Measurements from ENCODE around the gene CXCL6.

CXCL6 gene

GRCh38 chr4:73847526-73848182 is 11.2 kb downstream of the CXCL6 start:
- TF ChIP-seq, protein P1, sequence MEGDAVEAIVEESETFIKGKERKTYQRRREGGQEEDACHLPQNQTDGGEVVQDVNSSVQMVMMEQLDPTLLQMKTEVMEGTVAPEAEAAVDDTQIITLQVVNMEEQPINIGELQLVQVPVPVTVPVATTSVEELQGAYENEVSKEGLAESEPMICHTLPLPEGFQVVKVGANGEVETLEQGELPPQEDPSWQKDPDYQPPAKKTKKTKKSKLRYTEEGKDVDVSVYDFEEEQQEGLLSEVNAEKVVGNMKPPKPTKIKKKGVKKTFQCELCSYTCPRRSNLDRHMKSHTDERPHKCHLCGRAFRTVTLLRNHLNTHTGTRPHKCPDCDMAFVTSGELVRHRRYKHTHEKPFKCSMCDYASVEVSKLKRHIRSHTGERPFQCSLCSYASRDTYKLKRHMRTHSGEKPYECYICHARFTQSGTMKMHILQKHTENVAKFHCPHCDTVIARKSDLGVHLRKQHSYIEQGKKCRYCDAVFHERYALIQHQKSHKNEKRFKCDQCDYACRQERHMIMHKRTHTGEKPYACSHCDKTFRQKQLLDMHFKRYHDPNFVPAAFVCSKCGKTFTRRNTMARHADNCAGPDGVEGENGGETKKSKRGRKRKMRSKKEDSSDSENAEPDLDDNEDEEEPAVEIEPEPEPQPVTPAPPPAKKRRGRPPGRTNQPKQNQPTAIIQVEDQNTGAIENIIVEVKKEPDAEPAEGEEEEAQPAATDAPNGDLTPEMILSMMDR (IDR thresholded peaks at IDR 0.05; ENCODE audit: control insufficient read depth, extremely low read depth, insufficient read depth) = no peak
- DNase-seq (ENCODE audit: low read depth) = no peak
- no peak overlapping the region for H3K4me3 ChIP-seq (ENCODE audit: low read depth, low read length)

- TF ChIP-seq, protein P1 (IDR thresholded peaks at IDR 0.05; ENCODE audit: control insufficient read depth, extremely low read depth, insufficient read depth) = no peak
- DNase-seq (ENCODE audit: low read depth) = no peak
Measured at GRCh38 chr4:73848183-73848777, 11.8 kb downstream of the CXCL6 start.

DNA sequence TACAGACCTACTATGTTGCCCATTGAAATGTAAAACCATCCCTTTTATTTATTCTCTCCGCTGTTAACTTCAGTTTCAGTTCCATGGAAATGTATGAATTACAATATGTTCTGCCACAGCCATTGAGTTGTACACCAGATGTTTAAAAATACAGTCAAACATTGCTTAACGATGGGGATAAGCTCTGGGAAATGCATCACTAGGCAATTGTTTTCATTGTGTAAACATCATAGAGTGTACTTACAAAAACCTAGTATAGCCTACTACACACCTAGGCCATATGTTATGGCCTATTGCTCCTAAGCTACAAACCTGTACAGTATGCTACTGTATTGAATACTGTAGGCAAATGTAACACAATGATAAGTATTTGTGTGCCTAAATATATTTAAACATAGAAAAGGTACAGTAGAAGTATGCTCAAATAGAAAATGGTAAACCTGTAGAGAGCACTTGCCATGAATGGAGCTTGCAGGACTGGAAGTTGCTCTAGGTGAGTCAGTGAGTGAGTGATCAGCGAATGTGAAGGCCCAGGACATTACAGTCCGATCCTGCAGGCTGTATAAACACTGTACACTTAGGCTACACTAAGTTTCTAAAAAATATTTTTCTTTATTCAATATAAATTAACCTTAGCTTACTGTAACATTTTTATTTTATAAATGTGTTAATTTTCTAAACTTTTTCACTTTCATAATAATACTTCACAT is 13.9 kb downstream of the CXCL6 start:
- H3K4me3 ChIP-seq (ENCODE audit: low read depth, low read length) = no peak overlapping the region
- no peak for DNase-seq (ENCODE audit: low read depth)
- TF ChIP-seq, protein P1 (IDR thresholded peaks at IDR 0.05; ENCODE audit: control insufficient read depth, extremely low read depth, insufficient read depth) = no peak

More at GRCh38 chr4:73848183-73848777, 11.8 kb downstream of the CXCL6 start:
- H3K4me3 ChIP-seq (ENCODE audit: low read depth, low read length) = no peak overlapping the region

DNA sequence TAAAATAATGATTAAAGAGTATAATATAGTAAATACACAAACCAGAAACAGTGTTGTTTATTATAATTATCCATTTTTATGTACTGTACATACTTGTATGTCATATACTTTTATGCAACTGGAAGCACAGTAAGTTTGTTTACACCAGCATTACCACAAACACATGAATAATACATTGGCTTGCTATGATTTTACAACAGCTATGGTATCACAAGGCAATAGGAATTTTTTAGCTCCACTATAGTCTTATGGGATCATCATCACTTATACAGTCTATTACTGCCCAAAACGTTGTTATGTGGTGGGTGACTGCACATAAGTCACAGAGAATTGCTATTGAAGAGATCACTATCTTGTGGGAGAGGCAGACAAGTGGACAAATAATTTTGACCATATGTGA is 14.8 kb downstream of the CXCL6 start:
- H3K4me3 ChIP-seq (ENCODE audit: low read depth, low read length) = no peak overlapping the region
- no peak for DNase-seq (ENCODE audit: low read depth)
- TF ChIP-seq, protein P1 (IDR thresholded peaks at IDR 0.05; ENCODE audit: control insufficient read depth, extremely low read depth, insufficient read depth) = no peak

- DNase-seq (ENCODE audit: low read depth) = no peak
- H3K4me3 ChIP-seq (ENCODE audit: low read depth, low read length) = no peak overlapping the region
- TF ChIP-seq, protein P1 (IDR thresholded peaks at IDR 0.05; ENCODE audit: control insufficient read depth, extremely low read depth, insufficient read depth) = no peak
Measured at GRCh38 chr4:73852771-73853170, 16.3 kb downstream of the CXCL6 start.

DNA sequence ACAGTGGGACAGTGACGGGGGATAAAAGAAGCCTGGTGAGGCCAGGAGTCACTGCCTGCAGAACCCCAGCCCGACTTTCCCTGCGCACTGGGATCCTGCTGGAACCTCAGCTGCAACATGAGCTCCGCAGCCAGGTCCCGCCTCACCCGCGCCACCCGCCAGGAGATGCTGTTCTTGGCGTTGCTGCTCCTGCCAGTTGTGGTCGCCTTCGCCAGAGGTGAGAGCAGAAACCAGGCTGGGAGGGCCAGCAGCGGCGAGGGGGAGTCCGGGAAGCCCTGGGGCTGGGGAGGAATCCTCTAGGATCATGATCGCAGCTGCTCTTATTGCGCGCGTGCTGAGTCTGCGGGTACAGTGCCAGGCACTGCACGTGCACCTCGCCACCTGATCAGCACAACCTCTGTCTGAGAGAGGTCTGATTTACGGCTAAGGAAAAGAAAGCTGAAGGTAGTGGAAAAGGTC is 16.8 kb downstream of the CXCL6 start, which contains the start of gene PF4V1:
PF4V1 (plus strand) TSS at position 51 of the 459 bp plus-strand sequence; CDS start at position 118, 67 bp downstream.
- H3K4me3 ChIP-seq (ENCODE audit: low read depth, low read length) = no peak within 1 kb of the TSS
- TF ChIP-seq, protein P1 (IDR thresholded peaks at IDR 0.05; ENCODE audit: control insufficient read depth, extremely low read depth, insufficient read depth) = no peak
- no peak for DNase-seq (ENCODE audit: low read depth)

Data from LNCaP clone FGC (cell line).